K562 (cell line): ENCODE measurements around the gene ARAF. TPM values are rescaled to one million over a fixed set of nuclear protein-coding genes. Genes with fewer than 3 reads are reported as not detected.

Experiments
- ELF1 ChIP-seq: fragments of 200-800 bp; sonication (Bioruptor generic); IDR thresholded peaks from 2 replicates; pipeline ENCODE4 v1.6.1; 2016; ENCODE audit warnings: missing genetic modification characterization, missing compliant biosample characterization
- HBP1 ChIP-seq: fragments of 450-650 bp; formaldehyde crosslinking; IDR thresholded peaks from 2 replicates; pipeline ENCODE4 v1.4.0; 2022; ENCODE audit warnings: missing genetic modification characterization
- KLF16 ChIP-seq: IDR thresholded peaks from 2 replicates; pipeline ENCODE4 v1.6.1; 2016; ENCODE audit warnings: antibody characterized with exemption
- NFXL1 ChIP-seq: fragments of 450-650 bp; formaldehyde crosslinking; IDR thresholded peaks from 2 replicates; pipeline ENCODE4 v1.4.0; 2021; ENCODE audit warnings: mild to moderate bottlenecking
- PHF8 ChIP-seq: fragments of 200-600 bp; sonication (generic); IDR thresholded peaks from 2 replicates; pipeline ENCODE4 v1.6.1; 2012; ENCODE audit warnings: mixed run types, mild to moderate bottlenecking, inconsistent platforms, low read length, moderate library complexity, borderline replicate concordance
- PURB ChIP-seq: sonication (generic); formaldehyde crosslinking; IDR thresholded peaks from 2 replicates; pipeline ENCODE4 v1.9.0; 2021; ENCODE audit warnings: low read depth, mild to moderate bottlenecking, missing genetic modification reagents
- SIN3A ChIP-seq, 2 experiments: fragments of 150-350 bp in 1 of 2; IDR thresholded peaks; 2 replicates each; pipeline ENCODE4 v1.6.1; 2011 to 2016; ENCODE audit warnings: borderline replicate concordance in 2 of 2, low read depth in 2 of 2, low read length in 2 of 2, mild to moderate bottlenecking in 2 of 2, moderate library complexity in 2 of 2; ENCODE audit not compliant: control insufficient read depth in 1 of 2
- STAG1 ChIP-seq: sonication (generic); formaldehyde crosslinking; IDR thresholded peaks from 2 replicates; pipeline ENCODE4 v1.5.0; 2020; ENCODE audit warnings: missing genetic modification reagents, borderline replicate concordance
- ZBTB49 ChIP-seq: sonication (generic); formaldehyde crosslinking; IDR thresholded peaks from 2 replicates; pipeline ENCODE4 v1.8.0; 2022; ENCODE audit warnings: missing genetic modification reagents, mild to moderate bottlenecking, borderline replicate concordance
- ZNF408 ChIP-seq: fragments of 250-450 bp; sonication (Bioruptor Pico); IDR thresholded peaks from 2 replicates; pipeline ENCODE4 v1.4.0; 2020; ENCODE audit warnings: low read depth, mild to moderate bottlenecking, moderate library complexity
- ZNF740 ChIP-seq, 3 experiments: fragments of 200-800 bp in 1 of 3; sonication (Bioruptor generic) in 1 of 3; sonication (generic) in 1 of 3; formaldehyde crosslinking in 1 of 3; IDR thresholded peaks; 2 replicates each; pipeline versions ENCODE4 v1.6.1 to v1.8.0; 2016 to 2022; ENCODE audit warnings: mild to moderate bottlenecking in 2 of 3, missing compliant biosample characterization in 2 of 3, missing genetic modification characterization in 2 of 3, missing genetic modification reagents in 1 of 3
- polyA plus RNA-seq, 8 experiments: library from polyadenylated mRNA; depleted of rRNA in 4 of 8; stranded (reverse) in 5 of 8; unstranded in 3 of 8; fragments of >200 nt; fragmentation: Nextera tagmentation in 2 of 8; fragmentation: Illumina TruSeq in 1 of 8; extraction: Ambion mirVana in 2 of 8; extraction: Trizol in 1 of 8; gene quantifications; 2 replicates each; pipeline versions ENCODE4 v1.2.1 to v1.2.3, GENCODE V29; 2011 to 2014; ENCODE audit warnings: inconsistent platforms in 1 of 8, missing spikeins in 1 of 8
- total RNA-seq, 7 experiments: library from RNA; depleted of rRNA in 6 of 7; stranded (reverse); fragments of >200 nt in 6 of 7; fragmentation: Illumina TruSeq in 2 of 7; extraction: Trizol in 2 of 7; gene quantifications; 2 replicates each; pipeline versions ENCODE4 v1.2.1 to v1.2.3, GENCODE V29; 2011 to 2021; ENCODE audit warnings: low replicate concordance in 1 of 7
- TF ChIP-seq, protein P1 (sequence below): IDR thresholded peaks from 2 replicates; pipeline ENCODE4 v1.6.1; 2011; ENCODE audit not compliant: insufficient read length; ENCODE audit errors: extremely low read depth
- TF ChIP-seq, protein P2 (sequence below): fragments of 450-650 bp; formaldehyde crosslinking; IDR thresholded peaks from 2 replicates; pipeline ENCODE4 v1.4.0; 2020; ENCODE audit warnings: mild to moderate bottlenecking
- TF ChIP-seq, protein P3 (sequence below), 2 experiments: IDR thresholded peaks; 2 replicates each; pipeline ENCODE4 v1.6.1; 2011; ENCODE audit warnings: borderline replicate concordance in 1 of 2, control low read depth in 1 of 2, low read depth in 1 of 2, low read length in 1 of 2, mild to moderate bottlenecking in 1 of 2, mixed read lengths in 1 of 2, moderate library complexity in 1 of 2; ENCODE audit not compliant: insufficient read depth in 1 of 2, insufficient read length in 1 of 2, poor library complexity in 1 of 2, severe bottlenecking in 1 of 2; ENCODE audit errors: extremely low read depth in 1 of 2
- TF ChIP-seq, protein P4 (sequence below), 2 experiments: fragments of 450-650 bp in 1 of 2; sonication (generic) in 1 of 2; formaldehyde crosslinking in 1 of 2; IDR thresholded peaks in 1 of 2; conservative IDR thresholded peaks in 1 of 2; 2 replicates each; pipeline versions ENCODE4 v1.6.1 to v1.8.1; 2016 to 2023; ENCODE audit warnings: mild to moderate bottlenecking in 2 of 2, moderate library complexity in 2 of 2, inconsistent platforms in 1 of 2, missing genetic modification reagents in 1 of 2

Gene ARAF
- total and polyA plus RNA-seq, 9 of the 15 experiments (the other 6 are each of a cell fraction or from before 2014, with no cell fraction given) = 5.5 to 70.0 (median 29.4) TPM

GRCh38 chrX:47563801-47564315, 2.9 kb downstream of the ARAF start (continued):
- TF ChIP-seq SIN3A (IDR thresholded peaks at IDR 0.05; ENCODE audit: borderline replicate concordance in 2 of 2, control insufficient read depth in 1 of 2, low read depth in 2 of 2, low read length in 2 of 2) (no peak), STAG1 (CRISPR knock-in tag) (no peak), PHF8 (no peak), ELF1 (no peak), ZNF740 (CRISPR knock-in tag; IDR thresholded peaks at IDR 0.05) (no peak), ZNF740 (tag; IDR thresholded peaks at IDR 0.05) (no peak), ZNF408 (CRISPR knock-in tag) (no peak), PURB (CRISPR knock-in tag) (no peak), HBP1 (CRISPR knock-in tag) (no peak), KLF16 (no peak), NFXL1 (CRISPR knock-in tag) (no peak), ZBTB49 (CRISPR knock-in tag) (no peak)
- TF ChIP-seq, protein P1, sequence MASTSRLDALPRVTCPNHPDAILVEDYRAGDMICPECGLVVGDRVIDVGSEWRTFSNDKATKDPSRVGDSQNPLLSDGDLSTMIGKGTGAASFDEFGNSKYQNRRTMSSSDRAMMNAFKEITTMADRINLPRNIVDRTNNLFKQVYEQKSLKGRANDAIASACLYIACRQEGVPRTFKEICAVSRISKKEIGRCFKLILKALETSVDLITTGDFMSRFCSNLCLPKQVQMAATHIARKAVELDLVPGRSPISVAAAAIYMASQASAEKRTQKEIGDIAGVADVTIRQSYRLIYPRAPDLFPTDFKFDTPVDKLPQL = no peak
- TF ChIP-seq, protein P2, sequence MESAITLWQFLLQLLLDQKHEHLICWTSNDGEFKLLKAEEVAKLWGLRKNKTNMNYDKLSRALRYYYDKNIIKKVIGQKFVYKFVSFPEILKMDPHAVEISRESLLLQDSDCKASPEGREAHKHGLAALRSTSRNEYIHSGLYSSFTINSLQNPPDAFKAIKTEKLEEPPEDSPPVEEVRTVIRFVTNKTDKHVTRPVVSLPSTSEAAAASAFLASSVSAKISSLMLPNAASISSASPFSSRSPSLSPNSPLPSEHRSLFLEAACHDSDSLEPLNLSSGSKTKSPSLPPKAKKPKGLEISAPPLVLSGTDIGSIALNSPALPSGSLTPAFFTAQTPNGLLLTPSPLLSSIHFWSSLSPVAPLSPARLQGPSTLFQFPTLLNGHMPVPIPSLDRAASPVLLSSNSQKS (CRISPR knock-in tag) = no peak
- TF ChIP-seq, protein P3, sequence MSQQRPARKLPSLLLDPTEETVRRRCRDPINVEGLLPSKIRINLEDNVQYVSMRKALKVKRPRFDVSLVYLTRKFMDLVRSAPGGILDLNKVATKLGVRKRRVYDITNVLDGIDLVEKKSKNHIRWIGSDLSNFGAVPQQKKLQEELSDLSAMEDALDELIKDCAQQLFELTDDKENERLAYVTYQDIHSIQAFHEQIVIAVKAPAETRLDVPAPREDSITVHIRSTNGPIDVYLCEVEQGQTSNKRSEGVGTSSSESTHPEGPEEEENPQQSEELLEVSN (IDR thresholded peaks at IDR 0.05; ENCODE audit: borderline replicate concordance in 1 of 2, extremely low read depth in 1 of 2, insufficient read depth in 1 of 2, insufficient read length in 1 of 2, low read depth in 1 of 2, low read length in 1 of 2, poor library complexity in 1 of 2, severe bottlenecking in 1 of 2) = no peak
- TF ChIP-seq, protein P4, sequence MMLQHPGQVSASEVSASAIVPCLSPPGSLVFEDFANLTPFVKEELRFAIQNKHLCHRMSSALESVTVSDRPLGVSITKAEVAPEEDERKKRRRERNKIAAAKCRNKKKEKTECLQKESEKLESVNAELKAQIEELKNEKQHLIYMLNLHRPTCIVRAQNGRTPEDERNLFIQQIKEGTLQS (IDR thresholded peaks at IDR 0.05) = peak; percentile 93
- TF ChIP-seq, protein P4 (CRISPR knock-in tag; conservative IDR thresholded peaks at IDR 0.05) = no peak
